GM12873 (cell line): ENCODE results near the gene GDPD5.

Experiments
- CTCF ChIP-seq: IDR thresholded peaks from 2 replicates; pipeline ENCODE4 v1.5.1; 2012; ENCODE audit warnings: low read depth, mild to moderate bottlenecking, moderate library complexity, low read length, control low read depth; ENCODE audit not compliant: insufficient read depth; ENCODE audit errors: missing control alignments

The GDPD5 gene

GRCh38 chr11:75490221-75491181 is 35.2 kb downstream of the GDPD5 start:
- no peak for TF ChIP-seq CTCF

DNA sequence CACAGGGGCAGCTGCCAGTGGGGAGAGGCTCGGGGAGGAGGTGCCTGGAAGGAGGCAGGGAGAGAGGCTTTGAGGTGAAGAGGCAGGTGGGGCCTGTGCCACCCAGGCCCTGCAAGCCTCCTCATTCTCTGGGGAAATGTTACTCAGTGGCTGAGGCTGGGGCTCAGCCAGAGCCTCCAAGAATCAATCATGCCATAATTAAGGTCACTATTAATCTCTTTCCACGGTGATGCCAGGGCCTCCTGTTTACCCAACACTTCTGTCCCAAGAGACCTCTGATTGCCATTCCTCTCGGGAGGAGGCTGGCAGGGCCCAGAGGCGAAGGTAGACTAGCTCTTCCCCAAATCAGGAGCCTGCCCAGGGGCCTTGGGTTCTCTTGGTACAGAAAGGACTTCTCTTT is 38.4 kb downstream of the GDPD5 start:
- TF ChIP-seq CTCF: no peak

- no peak for TF ChIP-seq CTCF
These were observed 40.0 kb downstream of the GDPD5 start for GRCh38 chr11:75485742-75486141.

DNA sequence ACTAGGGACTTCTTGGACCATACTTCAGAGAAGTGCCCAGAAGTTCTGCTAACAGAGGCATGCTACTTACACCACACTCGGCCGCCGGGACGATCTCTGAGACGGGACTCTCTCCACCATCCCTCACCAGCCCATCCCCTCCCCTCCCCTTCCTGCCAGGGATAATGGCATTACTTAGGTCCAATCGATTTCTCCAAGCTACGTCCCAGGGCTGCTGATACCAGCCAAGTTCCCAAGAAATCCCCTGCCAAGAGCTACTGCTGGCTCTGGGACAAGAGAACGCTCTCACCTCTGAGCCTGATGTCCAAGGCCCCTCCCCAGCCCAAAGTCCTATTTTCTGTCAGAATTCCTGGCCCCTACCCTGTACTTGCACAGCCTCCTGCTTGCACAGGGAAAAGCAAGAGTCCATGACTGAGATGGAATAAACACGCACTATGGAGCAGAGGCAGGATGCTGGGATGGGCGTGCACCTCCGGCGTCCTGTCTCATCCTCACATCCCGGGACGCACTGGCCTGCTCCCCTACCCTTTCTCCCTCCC is 42.7 kb downstream of the GDPD5 start:
- TF ChIP-seq CTCF: no peak

DNA sequence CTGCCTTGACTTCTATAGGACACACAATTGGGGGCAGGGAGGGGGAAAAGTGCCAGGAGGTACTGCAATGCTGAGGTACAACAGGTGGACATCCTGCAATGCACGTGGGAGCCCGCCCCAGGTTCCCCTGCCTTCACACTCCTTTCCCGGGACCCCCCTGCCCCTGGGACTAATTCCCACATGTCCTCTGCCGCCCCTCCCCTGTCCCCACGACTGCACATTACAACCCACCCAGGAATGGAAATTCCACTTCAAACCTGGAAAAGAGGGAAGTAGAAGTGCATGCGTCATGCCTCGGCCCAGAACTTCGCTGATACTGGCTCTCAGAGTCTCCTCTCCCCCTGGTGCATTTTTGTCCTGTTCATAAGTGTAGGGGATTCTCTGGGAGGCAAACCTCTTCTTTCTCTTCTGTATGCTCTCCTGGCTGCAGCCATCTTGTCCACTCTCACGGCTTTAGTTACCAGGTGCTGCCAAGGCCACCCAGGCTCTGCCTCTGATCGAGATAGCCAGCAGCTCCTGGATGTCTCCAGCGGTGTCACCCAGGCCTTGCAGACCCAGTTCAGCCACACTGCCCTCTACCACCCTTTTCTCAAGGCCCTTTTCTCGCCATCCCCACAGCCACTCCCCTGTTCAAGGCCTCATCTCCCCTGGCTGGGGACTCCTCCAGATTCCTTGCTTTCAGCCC is 43.7 kb downstream of the GDPD5 start:
- TF ChIP-seq CTCF: no peak

DNA sequence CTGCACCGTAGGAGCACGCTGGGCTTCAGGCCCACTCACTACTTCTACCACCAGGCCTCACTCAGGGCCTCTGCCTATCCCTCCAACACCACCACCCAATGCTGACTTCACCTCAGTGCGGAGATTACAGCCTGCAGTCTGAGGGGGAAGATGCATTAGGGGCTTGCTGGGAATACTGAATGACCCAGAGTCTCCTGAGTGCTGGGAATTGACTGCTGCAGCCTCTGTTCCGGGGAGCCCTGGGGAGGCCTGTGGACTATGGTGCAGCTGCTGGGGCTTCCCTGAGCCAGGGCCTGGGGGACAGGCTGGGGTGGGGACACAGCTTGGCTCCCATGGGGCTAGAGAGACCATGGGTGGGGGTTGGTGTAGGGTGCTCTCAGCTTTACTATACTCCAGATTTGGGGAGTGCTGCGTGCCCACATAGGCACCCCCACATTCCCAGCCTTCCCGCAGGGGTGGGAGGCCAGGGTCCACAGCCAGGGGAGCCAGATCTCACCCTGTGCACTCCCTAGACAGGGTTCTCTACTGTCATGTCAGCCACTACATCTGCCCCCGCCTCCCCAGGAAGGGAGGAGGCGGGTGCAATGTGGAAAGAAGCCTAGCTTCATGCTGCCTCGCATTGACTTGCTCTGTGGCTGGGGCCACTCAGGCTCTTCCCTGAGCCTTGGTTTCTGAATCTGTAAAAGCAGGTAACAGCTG is 44.4 kb downstream of the GDPD5 start:
- no peak for TF ChIP-seq CTCF
